Activated naive CD8-positive, alpha-beta T cell (primary cell): ENCODE measurements around the gene FASTKD1.

Source experiments
- H3K27ac Mint-ChIP-seq: one replicate; pipeline ENCODE4 v1.8.0; 2021; ENCODE audit warnings: mixed read lengths
- H3K27me3 Mint-ChIP-seq: one replicate; pipeline ENCODE4 v1.8.0; 2021; ENCODE audit warnings: mixed read lengths
- H3K36me3 Mint-ChIP-seq: one replicate; pipeline ENCODE4 v1.8.0; 2021; ENCODE audit warnings: mixed read lengths
- H3K4me1 Mint-ChIP-seq: one replicate; pipeline ENCODE4 v1.8.0; 2021; ENCODE audit warnings: low read depth, mixed read lengths
- H3K4me3 Mint-ChIP-seq: one replicate; pipeline ENCODE4 v1.8.0; 2021; ENCODE audit warnings: mild to moderate bottlenecking, mixed read lengths
- H3K9me3 Mint-ChIP-seq: one replicate; pipeline ENCODE4 v1.8.0; 2021; ENCODE audit warnings: low read depth, mixed read lengths

FASTKD1 gene

DNA sequence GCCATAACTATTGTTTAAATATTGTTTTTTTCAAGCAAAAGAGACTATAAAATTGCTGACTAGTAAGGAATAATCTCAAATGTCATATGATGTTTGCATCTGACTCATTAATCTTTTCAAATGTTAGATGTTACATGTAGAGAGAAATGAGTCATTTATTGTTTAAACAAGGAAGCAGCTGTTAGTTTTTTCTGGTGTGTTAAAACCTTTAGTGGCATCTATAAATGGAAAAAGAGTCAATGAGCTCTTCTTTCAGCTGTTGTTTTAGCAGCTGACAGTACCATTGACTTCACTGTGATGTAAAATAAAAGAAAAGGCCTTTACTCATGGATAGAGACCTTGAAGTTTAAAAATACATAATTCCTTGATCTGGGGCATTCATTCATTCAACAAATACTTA lies 66.0 kb downstream of the FASTKD1 start:
- Mint-ChIP-seq H3K4me1 (no peaks in the 10 kb centered on the region), H3K9me3 (no peaks in the 10 kb centered on the region), H3K4me3 (no peak overlapping the region), H3K27me3 (no peaks in the 10 kb centered on the region), H3K27ac (no peak overlapping the region), H3K36me3 (peaks cover 7% of the 10 kb centered on the region)

DNA sequence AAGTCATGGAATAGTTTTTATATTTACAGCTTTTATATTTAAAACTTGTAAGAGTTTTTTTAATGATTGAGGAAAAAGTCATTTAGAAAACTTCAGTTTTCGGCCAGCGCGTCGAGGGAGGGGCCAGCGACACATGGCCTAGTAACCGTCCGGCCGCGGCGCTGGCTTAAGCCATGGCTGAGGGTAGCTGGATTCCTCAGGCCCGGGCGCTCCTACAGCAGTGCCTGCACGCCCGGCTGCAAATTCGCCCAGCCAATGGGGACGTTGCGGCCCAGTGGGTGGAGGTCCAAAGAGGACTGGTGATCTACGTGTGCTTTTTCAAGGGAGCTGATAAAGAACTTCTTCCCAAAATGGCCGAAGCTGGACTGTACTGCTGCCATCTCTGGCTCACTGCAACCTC lies 69.0 kb downstream of the FASTKD1 start:
- no peak overlapping the region for H3K4me3 Mint-ChIP-seq
- H3K4me1 Mint-ChIP-seq: no peaks in the 10 kb centered on the region
- peaks cover 7% of the 10 kb centered on the region for H3K36me3 Mint-ChIP-seq
- no peaks in the 10 kb centered on the region for H3K27me3 Mint-ChIP-seq
- H3K27ac Mint-ChIP-seq: no peak overlapping the region
- H3K9me3 Mint-ChIP-seq: no peaks in the 10 kb centered on the region

DNA sequence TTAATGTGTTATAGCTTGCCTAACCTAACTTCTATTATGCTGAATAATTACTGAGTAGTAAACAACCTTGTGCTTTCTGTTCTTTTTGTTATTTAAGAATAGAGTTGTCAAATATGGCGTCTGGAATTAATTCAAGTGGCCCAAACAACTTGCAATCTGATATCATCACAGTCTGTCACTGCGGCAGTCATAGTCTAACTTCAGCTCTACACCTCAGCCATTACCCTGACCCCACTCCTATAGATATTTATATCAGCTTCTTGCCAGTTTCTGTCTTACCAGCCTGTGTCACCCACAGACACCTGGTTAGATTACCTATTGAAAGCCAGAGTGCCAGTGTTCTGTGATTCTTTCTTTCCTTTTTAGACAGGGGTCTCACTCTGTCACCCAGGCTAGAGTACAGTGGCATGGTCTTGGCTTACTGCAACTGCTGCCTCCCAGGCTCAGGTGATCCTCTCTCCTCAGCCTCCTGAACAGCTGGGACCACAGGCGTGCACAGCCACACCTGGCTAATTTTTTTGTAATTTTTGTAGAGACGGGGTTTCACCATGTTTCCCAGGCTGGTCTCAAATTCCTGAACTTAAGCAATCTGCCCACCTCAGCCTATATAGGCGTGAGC lies 78.2 kb downstream of the FASTKD1 start:
- Mint-ChIP-seq H3K27ac (no peak overlapping the region), H3K9me3 (no peaks in the 10 kb centered on the region), H3K4me1 (no peaks in the 10 kb centered on the region), H3K27me3 (no peaks in the 10 kb centered on the region), H3K36me3 (peaks cover 6% of the 10 kb centered on the region), H3K4me3 (no peak overlapping the region)

DNA sequence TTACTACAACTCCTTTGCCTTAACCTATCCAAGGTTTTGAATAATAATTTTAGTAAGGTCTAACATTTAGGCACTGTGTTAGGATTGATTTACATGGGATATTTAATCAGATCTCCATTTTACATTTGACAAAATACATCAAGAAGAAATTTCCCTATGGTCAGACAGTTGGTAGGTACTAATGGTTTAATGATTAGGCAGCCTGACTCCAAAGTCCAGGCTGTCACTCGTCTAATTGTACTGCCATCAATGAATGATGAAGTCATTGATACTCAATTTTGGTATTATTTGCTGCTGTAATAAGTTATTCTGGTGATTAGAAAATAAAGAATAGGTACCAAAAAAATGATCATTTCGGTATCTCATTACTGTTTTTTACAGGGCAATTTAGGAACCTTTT lies 80.3 kb downstream of the FASTKD1 start:
- peaks cover 6% of the 10 kb centered on the region for H3K36me3 Mint-ChIP-seq
- H3K27ac Mint-ChIP-seq: no peak overlapping the region
- H3K4me1 Mint-ChIP-seq: no peaks in the 10 kb centered on the region
- no peaks in the 10 kb centered on the region for H3K9me3 Mint-ChIP-seq
- no peak overlapping the region for H3K4me3 Mint-ChIP-seq
- H3K27me3 Mint-ChIP-seq: no peaks in the 10 kb centered on the region

DNA sequence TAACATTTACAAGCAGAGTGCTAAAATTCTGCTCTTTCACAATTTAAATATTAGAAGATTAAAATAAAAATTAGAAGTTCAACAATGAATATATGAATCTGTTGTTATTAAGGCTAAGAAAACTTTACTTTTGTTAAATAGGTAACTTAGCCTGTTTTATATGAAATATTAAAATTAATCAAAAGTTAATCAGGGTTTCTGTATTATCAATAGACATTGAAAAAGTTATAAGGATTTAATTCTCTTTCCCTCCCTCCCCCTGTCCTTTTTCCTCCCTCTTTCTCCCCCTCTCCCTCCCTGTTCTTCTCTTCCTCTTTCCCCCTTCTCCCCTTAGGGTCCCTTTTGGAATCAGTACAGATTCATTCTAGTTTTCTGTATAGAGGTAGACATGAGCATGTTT lies 82.3 kb downstream of the FASTKD1 start:
- H3K27ac Mint-ChIP-seq: no peak overlapping the region
- no peaks in the 10 kb centered on the region for H3K9me3 Mint-ChIP-seq
- peaks cover 6% of the 10 kb centered on the region for H3K36me3 Mint-ChIP-seq
- H3K4me3 Mint-ChIP-seq: no peak overlapping the region
- H3K27me3 Mint-ChIP-seq: no peaks in the 10 kb centered on the region
- H3K4me1 Mint-ChIP-seq: no peaks in the 10 kb centered on the region

DNA sequence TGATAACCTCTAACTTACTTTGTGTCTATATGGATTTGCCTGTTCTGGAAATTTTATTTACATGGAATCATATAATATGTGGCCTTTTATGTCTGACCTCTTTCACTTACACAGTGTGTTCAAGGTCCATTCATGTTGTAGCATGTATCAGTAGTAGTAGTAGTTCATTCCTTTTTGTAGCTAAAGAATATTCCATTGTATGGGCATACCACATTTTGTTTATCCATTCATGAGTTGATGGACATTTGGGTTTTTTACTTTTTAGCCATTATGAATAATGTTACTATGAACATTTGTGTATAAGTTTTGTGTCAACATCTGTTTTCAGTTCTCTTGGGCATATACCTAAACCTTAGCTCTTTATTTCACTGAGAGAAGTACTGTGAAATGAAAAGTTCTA lies 82.8 kb downstream of the FASTKD1 start:
- H3K27me3 Mint-ChIP-seq: no peaks in the 10 kb centered on the region
- peaks cover 6% of the 10 kb centered on the region for H3K36me3 Mint-ChIP-seq
- no peak overlapping the region for H3K27ac Mint-ChIP-seq
- no peaks in the 10 kb centered on the region for H3K4me1 Mint-ChIP-seq
- H3K9me3 Mint-ChIP-seq: no peaks in the 10 kb centered on the region
- H3K4me3 Mint-ChIP-seq: no peak overlapping the region

DNA sequence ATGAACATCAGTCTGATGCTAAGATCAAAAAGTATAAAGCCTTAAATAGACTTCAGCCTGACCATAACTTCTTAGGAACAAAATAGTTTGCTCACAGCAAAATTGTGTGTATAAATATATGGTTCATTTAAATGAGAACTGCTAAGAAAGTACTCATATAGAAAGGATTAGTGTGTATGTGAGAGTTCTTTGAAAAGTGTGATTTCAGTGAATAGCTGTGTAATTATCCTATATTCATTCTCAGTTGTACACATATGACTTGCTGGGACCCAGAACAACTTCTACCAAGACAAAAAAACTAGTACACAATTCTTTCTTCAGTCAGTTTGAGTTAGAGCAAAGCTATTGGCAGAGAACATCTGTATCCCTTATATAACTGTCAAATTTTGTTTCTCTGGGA lies 87.2 kb downstream of the FASTKD1 start:
- Mint-ChIP-seq H3K36me3 (peaks cover 13% of the 10 kb centered on the region), H3K4me1 (no peaks in the 10 kb centered on the region), H3K27ac (no peak overlapping the region), H3K9me3 (no peaks in the 10 kb centered on the region), H3K27me3 (no peaks in the 10 kb centered on the region), H3K4me3 (no peak overlapping the region)

DNA sequence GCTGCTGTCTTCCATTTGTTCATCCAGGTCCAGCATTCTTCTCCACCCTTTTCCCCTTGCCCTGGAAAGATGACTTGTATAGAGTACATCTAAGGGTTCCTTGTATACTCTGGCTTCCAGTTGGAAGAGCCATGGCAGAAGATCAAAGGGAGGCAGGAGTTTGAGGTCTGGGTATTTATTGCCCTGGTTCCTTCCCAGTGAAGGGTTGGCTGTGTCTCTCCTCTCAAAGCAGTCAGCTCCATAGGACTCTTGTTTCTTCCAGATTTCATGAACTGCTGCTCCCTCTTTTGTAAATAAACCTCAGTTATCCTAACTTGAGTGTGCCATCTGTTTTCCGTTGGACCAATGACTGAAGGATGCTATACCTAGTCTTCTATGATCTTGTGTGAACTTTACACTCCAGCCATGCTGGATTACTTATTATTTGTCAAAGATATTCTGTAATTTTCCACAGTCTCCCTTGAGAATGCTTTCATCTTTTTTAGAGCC lies 88.0 kb downstream of the FASTKD1 start:
- no peaks in the 10 kb centered on the region for H3K4me1 Mint-ChIP-seq
- no peaks in the 10 kb centered on the region for H3K27me3 Mint-ChIP-seq
- no peak overlapping the region for H3K4me3 Mint-ChIP-seq
- no peak overlapping the region for H3K27ac Mint-ChIP-seq
- H3K36me3 Mint-ChIP-seq: peaks cover 11% of the 10 kb centered on the region
- H3K9me3 Mint-ChIP-seq: no peaks in the 10 kb centered on the region

DNA sequence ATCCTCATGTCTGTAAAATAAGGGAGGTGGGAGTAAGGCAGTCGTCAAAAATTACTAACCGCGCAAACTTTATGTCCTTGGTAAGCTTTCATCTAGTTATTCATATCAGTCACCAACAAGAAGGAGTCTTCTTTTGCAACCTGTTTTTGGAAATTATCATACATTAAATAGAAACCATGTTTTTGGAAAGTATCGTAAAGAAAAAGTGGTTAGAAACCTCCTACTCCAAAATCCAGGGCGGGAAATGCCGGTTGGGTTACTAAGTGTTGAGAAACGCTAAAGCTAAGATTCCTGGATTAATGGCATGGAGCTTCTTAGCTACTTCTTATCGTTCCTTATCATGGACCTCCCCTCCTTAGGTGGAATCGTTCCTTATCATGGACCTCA lies 93.6 kb downstream of the FASTKD1 start:
- Mint-ChIP-seq H3K4me3 (peak overlapping the region; percentile 91), H3K27ac (no peak overlapping the region), H3K9me3 (no peaks in the 10 kb centered on the region), H3K27me3 (no peaks in the 10 kb centered on the region), H3K36me3 (peaks cover 9% of the 10 kb centered on the region), H3K4me1 (peaks cover 16% of the 10 kb centered on the region)
